Lower leg skin (tissue), 3 donors: ENCODE data around the gene RNH1.

Experiments
- CTCF ChIP-seq, 3 donors: fragments of 450-650 bp; IDR thresholded peaks; one replicate each; pipeline ENCODE4 v1.5.1; 2016; ENCODE audit warnings: antibody characterized with exemption in 3 of 3, mild to moderate bottlenecking in 3 of 3, moderate library complexity in 2 of 3
- POLR2A ChIP-seq, 2 donors: fragments of 450-650 bp; IDR thresholded peaks; one replicate each; pipeline ENCODE4 v1.6.1; 2016 to 2017; ENCODE audit warnings: antibody characterized with exemption in 2 of 2, mild to moderate bottlenecking in 1 of 2, moderate library complexity in 1 of 2

DNA sequence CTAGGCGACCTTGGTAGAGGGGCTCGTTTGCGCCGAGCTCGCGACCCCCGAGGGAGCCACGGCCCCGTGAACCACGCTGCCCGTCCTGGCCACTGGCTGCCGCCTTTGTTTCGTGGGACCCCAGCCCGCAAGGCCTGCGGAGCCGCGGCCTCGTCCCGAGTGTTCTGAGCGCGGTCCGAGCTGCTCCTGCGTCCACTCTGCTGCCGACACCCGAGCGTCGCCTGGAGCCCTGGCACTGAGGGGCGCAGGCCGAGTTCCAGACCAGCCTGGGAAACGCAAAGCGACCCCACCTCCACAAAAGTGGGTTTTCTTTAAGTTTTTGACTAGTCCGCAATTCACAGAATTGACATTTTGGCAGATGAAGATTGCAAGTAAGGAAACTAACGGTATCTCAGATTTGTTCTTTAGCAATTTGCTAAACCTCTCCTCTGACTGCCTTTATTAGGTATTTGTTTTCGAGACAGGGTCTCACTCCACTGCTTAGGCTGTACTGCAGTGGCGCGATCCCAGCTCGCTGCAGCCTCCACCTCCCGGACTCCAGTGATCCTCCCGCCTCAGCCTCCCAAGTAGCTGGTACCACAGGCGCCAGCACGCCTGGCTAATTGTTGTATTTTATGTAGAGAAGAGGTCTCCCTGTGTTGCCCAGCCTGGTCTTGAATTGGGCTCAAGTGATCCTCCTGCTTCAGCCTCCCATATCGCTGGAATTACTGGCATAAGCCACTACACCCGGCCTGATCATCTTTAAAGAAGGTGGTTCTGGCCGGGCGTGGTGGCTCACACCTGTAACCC is 879 bp upstream of the RNH1 start:
- no peak for TF ChIP-seq CTCF (IDR thresholded peaks at IDR 0.05)
- no peak for TF ChIP-seq POLR2A (IDR thresholded peaks at IDR 0.05)
